Mammary epithelial cell (primary cell): Measurements from ENCODE around the gene DIP2A.

Experiments used
- EZH2 ChIP-seq: IDR thresholded peaks from 2 replicates; pipeline ENCODE4 v1.6.1; 2012; ENCODE audit warnings: low read length, inconsistent platforms, borderline replicate concordance
- TF ChIP-seq, protein P1 (sequence below), 2 donors: IDR thresholded peaks in 1 of 2; conservative IDR thresholded peaks in 1 of 2; 2 replicates each; pipeline ENCODE4 v1.5.1; 2011 to 2012; ENCODE audit warnings: inconsistent platforms in 2 of 2, low read length in 2 of 2, mild to moderate bottlenecking in 2 of 2, control low read depth in 1 of 2, low read depth in 1 of 2; ENCODE audit not compliant: insufficient read depth in 1 of 2; ENCODE audit errors: extremely low read depth in 1 of 2

DNA sequence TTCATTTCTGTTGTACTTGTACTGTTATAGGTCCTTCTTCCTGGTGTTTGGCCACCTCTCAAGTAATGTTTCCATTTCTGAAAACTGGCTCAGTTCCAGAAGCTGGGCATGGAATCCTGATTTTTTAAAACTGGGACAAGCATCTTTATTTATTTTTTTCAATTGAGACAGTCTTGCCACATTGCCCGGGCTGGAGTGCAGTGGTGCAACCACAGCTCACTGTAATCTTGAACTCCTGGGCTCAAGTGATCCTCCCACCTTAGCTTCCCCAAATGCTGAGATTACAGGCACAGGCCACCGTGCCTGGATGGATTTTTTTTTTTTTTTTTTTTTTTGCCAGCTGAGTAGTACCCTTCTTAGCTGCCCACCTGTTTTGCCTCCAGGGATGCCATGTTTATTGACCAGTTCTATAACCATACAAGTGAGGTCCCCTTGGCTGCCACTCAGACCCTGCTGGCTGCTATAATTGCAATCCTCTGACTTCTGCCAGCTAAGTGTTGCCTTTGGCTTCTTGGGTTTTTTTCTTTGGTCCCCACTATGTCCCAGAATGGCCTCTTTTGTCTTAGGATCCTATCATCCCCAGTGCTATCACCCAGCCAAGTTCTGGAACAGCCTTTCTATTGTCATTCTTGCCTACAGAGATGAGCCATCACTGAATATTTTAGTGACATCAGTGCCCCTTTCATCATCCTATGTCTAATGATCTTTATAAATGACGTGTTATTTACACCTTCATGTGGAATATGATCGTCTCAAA, 3.9 kb upstream of the DIP2A start:
- TF ChIP-seq, protein P1, sequence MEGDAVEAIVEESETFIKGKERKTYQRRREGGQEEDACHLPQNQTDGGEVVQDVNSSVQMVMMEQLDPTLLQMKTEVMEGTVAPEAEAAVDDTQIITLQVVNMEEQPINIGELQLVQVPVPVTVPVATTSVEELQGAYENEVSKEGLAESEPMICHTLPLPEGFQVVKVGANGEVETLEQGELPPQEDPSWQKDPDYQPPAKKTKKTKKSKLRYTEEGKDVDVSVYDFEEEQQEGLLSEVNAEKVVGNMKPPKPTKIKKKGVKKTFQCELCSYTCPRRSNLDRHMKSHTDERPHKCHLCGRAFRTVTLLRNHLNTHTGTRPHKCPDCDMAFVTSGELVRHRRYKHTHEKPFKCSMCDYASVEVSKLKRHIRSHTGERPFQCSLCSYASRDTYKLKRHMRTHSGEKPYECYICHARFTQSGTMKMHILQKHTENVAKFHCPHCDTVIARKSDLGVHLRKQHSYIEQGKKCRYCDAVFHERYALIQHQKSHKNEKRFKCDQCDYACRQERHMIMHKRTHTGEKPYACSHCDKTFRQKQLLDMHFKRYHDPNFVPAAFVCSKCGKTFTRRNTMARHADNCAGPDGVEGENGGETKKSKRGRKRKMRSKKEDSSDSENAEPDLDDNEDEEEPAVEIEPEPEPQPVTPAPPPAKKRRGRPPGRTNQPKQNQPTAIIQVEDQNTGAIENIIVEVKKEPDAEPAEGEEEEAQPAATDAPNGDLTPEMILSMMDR (conservative IDR thresholded peaks at IDR 0.05 in 1 of 2, IDR thresholded peaks at IDR 0.05 in 1 of 2; ENCODE audit: extremely low read depth in 1 of 2, insufficient read depth in 1 of 2, low read depth in 1 of 2, low read length in 2 of 2): no peak
- TF ChIP-seq EZH2: no peak
